Measurements from ENCODE around the gene NKIRAS1.
"Not testable (repeated sequence)": the region's sequence is repeated elsewhere in the genome, so short reads cannot be mapped to it uniquely, and the experiment has no call there.

NKIRAS1 gene

GRCh38 chr3:23923786-23924185 is 7.0 kb upstream of the NKIRAS1 start:
- Histone ChIP-seq H3K36me3 (ENCODE audit: control insufficient read depth, insufficient read depth, low read length) (peaks cover 17% of the 10 kb centered on the region), H3K9me3 (ENCODE audit: control insufficient read depth, low read length) (no peaks in the 10 kb centered on the region), H3K4me1 (ENCODE audit: control insufficient read depth, insufficient read depth, low read length, poor library complexity, severe bottlenecking) (peaks cover 2% of the 10 kb centered on the region), H3K27ac (ENCODE audit: insufficient read depth, low read length, poor library complexity, severe bottlenecking) (no peak overlapping the region), H3K4me3 (ENCODE audit: insufficient read depth, low read depth, low read length, poor library complexity, severe bottlenecking) (no peak overlapping the region), H3K27me3 (replicated peaks; ENCODE audit: control insufficient read depth, insufficient read depth, low read length, poor library complexity, severe bottlenecking) (no peaks in the 10 kb centered on the region)
- no peak for DNase-seq

GRCh38 chr3:23921052-23921511 is 4.3 kb upstream of the NKIRAS1 start:
- Histone ChIP-seq H3K27ac (ENCODE audit: insufficient read depth, low read length, poor library complexity, severe bottlenecking) (no peak overlapping the region), H3K4me1 (ENCODE audit: control insufficient read depth, insufficient read depth, low read length, poor library complexity, severe bottlenecking) (peaks cover 12% of the 10 kb centered on the region), H3K9me3 (ENCODE audit: control insufficient read depth, low read length) (no peaks in the 10 kb centered on the region), H3K36me3 (ENCODE audit: control insufficient read depth, insufficient read depth, low read length) (peaks cover 21% of the 10 kb centered on the region), H3K27me3 (replicated peaks; ENCODE audit: control insufficient read depth, insufficient read depth, low read length, poor library complexity, severe bottlenecking) (no peaks in the 10 kb centered on the region), H3K4me3 (ENCODE audit: insufficient read depth, low read depth, low read length, poor library complexity, severe bottlenecking) (no peak overlapping the region)
- DNase-seq: no peak

GRCh38 chr3:23920151-23920655 is 3.4 kb upstream of the NKIRAS1 start:
- peaks cover 21% of the 10 kb centered on the region for H3K36me3 ChIP-seq (ENCODE audit: control insufficient read depth, insufficient read depth, low read length)

GRCh38 chr3:23919628-23920027 is 2.8 kb upstream of the NKIRAS1 start:
- Histone ChIP-seq H3K4me1 (ENCODE audit: control insufficient read depth, insufficient read depth, low read length, poor library complexity, severe bottlenecking) (peaks cover 12% of the 10 kb centered on the region), H3K27me3 (replicated peaks; ENCODE audit: control insufficient read depth, insufficient read depth, low read length, poor library complexity, severe bottlenecking) (no peaks in the 10 kb centered on the region), H3K9me3 (ENCODE audit: control insufficient read depth, low read length) (no peaks in the 10 kb centered on the region), H3K36me3 (ENCODE audit: control insufficient read depth, insufficient read depth, low read length) (peaks cover 19% of the 10 kb centered on the region), H3K27ac (ENCODE audit: insufficient read depth, low read length, poor library complexity, severe bottlenecking) (no peak overlapping the region), H3K4me3 (ENCODE audit: insufficient read depth, low read depth, low read length, poor library complexity, severe bottlenecking) (no peak overlapping the region)
- no peak for DNase-seq

More at GRCh38 chr3:23920151-23920655, 3.4 kb upstream of the NKIRAS1 start:
- H3K27me3 ChIP-seq (replicated peaks; ENCODE audit: control insufficient read depth, insufficient read depth, low read length, poor library complexity, severe bottlenecking): no peaks in the 10 kb centered on the region
- no peak overlapping the region for H3K27ac ChIP-seq (ENCODE audit: insufficient read depth, low read length, poor library complexity, severe bottlenecking)
- peaks cover 12% of the 10 kb centered on the region for H3K4me1 ChIP-seq (ENCODE audit: control insufficient read depth, insufficient read depth, low read length, poor library complexity, severe bottlenecking)
- H3K9me3 ChIP-seq (ENCODE audit: control insufficient read depth, low read length): no peaks in the 10 kb centered on the region
- no peak for DNase-seq
- H3K4me3 ChIP-seq (ENCODE audit: insufficient read depth, low read depth, low read length, poor library complexity, severe bottlenecking): no peak overlapping the region

- Histone ChIP-seq H3K36me3 (ENCODE audit: control insufficient read depth, insufficient read depth, low read length) (peaks cover 18% of the 10 kb centered on the region), H3K4me1 (ENCODE audit: control insufficient read depth, insufficient read depth, low read length, poor library complexity, severe bottlenecking) (peaks cover 12% of the 10 kb centered on the region), H3K27ac (ENCODE audit: insufficient read depth, low read length, poor library complexity, severe bottlenecking) (peak overlapping the region; percentile 83), H3K4me3 (ENCODE audit: insufficient read depth, low read depth, low read length, poor library complexity, severe bottlenecking) (peak overlapping the region; percentile 96)
- H3K9me3 ChIP-seq (ENCODE audit: control insufficient read depth, low read length); DNase-seq; H3K27me3 ChIP-seq (replicated peaks; ENCODE audit: control insufficient read depth, insufficient read depth, low read length, poor library complexity, severe bottlenecking): not testable (repeated sequence)
Measured at GRCh38 chr3:23918331-23918730, 1.5 kb upstream of the NKIRAS1 start.

- not testable (repeated sequence) for H3K9me3 ChIP-seq (ENCODE audit: control insufficient read depth, low read length); DNase-seq; H3K27me3 ChIP-seq (replicated peaks; ENCODE audit: control insufficient read depth, insufficient read depth, low read length, poor library complexity, severe bottlenecking)
- Histone ChIP-seq H3K4me1 (ENCODE audit: control insufficient read depth, insufficient read depth, low read length, poor library complexity, severe bottlenecking) (peaks cover 12% of the 10 kb centered on the region), H3K36me3 (ENCODE audit: control insufficient read depth, insufficient read depth, low read length) (peaks cover 18% of the 10 kb centered on the region), H3K4me3 (ENCODE audit: insufficient read depth, low read depth, low read length, poor library complexity, severe bottlenecking) (peak overlapping the region; percentile 96), H3K27ac (ENCODE audit: insufficient read depth, low read length, poor library complexity, severe bottlenecking) (peak overlapping the region; percentile 83)
Measured at GRCh38 chr3:23917679-23918303, 1.0 kb upstream of the NKIRAS1 start.

GRCh38 chr3:23916152-23916885 is 471 bp downstream of the NKIRAS1 start:
- peaks cover 12% of the 10 kb centered on the region for H3K4me1 ChIP-seq (ENCODE audit: control insufficient read depth, insufficient read depth, low read length, poor library complexity, severe bottlenecking)
- H3K27ac ChIP-seq (ENCODE audit: insufficient read depth, low read length, poor library complexity, severe bottlenecking): peak overlapping the region; percentile 83
- H3K9me3 ChIP-seq (ENCODE audit: control insufficient read depth, low read length): no peaks in the 10 kb centered on the region
- DNase-seq: no peak
- peak overlapping the region; percentile 96 for H3K4me3 ChIP-seq (ENCODE audit: insufficient read depth, low read depth, low read length, poor library complexity, severe bottlenecking)
- H3K27me3 ChIP-seq (replicated peaks; ENCODE audit: control insufficient read depth, insufficient read depth, low read length, poor library complexity, severe bottlenecking): no peaks in the 10 kb centered on the region
- H3K36me3 ChIP-seq (ENCODE audit: control insufficient read depth, insufficient read depth, low read length): peaks cover 18% of the 10 kb centered on the region

- Histone ChIP-seq H3K27ac (ENCODE audit: insufficient read depth, low read length, poor library complexity, severe bottlenecking) (no peak overlapping the region), H3K36me3 (ENCODE audit: control insufficient read depth, insufficient read depth, low read length) (peaks cover 17% of the 10 kb centered on the region), H3K4me3 (ENCODE audit: insufficient read depth, low read depth, low read length, poor library complexity, severe bottlenecking) (peak overlapping the region; percentile 96), H3K4me1 (ENCODE audit: control insufficient read depth, insufficient read depth, low read length, poor library complexity, severe bottlenecking) (peaks cover 12% of the 10 kb centered on the region), H3K9me3 (ENCODE audit: control insufficient read depth, low read length) (no peaks in the 10 kb centered on the region), H3K27me3 (replicated peaks; ENCODE audit: control insufficient read depth, insufficient read depth, low read length, poor library complexity, severe bottlenecking) (no peaks in the 10 kb centered on the region)
- DNase-seq: no peak
Measured at GRCh38 chr3:23915537-23916108, 1.2 kb downstream of the NKIRAS1 start.

GRCh38 chr3:23913873-23914743 is 2.7 kb downstream of the NKIRAS1 start:
- H3K9me3 ChIP-seq (ENCODE audit: control insufficient read depth, low read length): no peaks in the 10 kb centered on the region
- H3K4me1 ChIP-seq (ENCODE audit: control insufficient read depth, insufficient read depth, low read length, poor library complexity, severe bottlenecking): peaks cover 12% of the 10 kb centered on the region
- peaks cover 7% of the 10 kb centered on the region for H3K36me3 ChIP-seq (ENCODE audit: control insufficient read depth, insufficient read depth, low read length)
- no peak for DNase-seq
- H3K4me3 ChIP-seq (ENCODE audit: insufficient read depth, low read depth, low read length, poor library complexity, severe bottlenecking): no peak overlapping the region
- no peaks in the 10 kb centered on the region for H3K27me3 ChIP-seq (replicated peaks; ENCODE audit: control insufficient read depth, insufficient read depth, low read length, poor library complexity, severe bottlenecking)
- no peak overlapping the region for H3K27ac ChIP-seq (ENCODE audit: insufficient read depth, low read length, poor library complexity, severe bottlenecking)
